ENCODE data around the gene TEX2. TPM values are rescaled to one million over a fixed set of nuclear protein-coding genes. Genes with fewer than 3 reads are reported as not detected.

The TEX2 gene
- total and polyA plus RNA-seq, 5 donors = 21.4 to 56.8 (median 43.8) TPM

- Histone ChIP-seq H3K27me3 (ENCODE audit: control insufficient read depth, insufficient read depth) (no peaks in the 10 kb centered on the region), H3K9me3 (ENCODE audit: control insufficient read depth, low read length) (no peaks in the 10 kb centered on the region), H3K4me3 (ENCODE audit: low read length) (no peak overlapping the region), H3K4me1 (ENCODE audit: control insufficient read depth, insufficient read depth, low read length) (no peaks in the 10 kb centered on the region), H3K27ac (ENCODE audit: low read length) (no peak overlapping the region)
- intact Hi-C loops (cut with DNase I) = loop anchor here in 2 of 4 donors (10.0 kb wide), 2 partner anchors 65 to 115 kb away; no protein-coding TSS in a partner anchor
- DNase-seq = no peak
- 63% methylated on average over 7 of the region's 7 CpGs for WGBS
- peak; percentile 46 to 59 for ATAC-seq
These were observed 6.9 kb upstream of the TEX2 start for GRCh38 chr17:64269687-64270649.

- DNase-seq = no peak
- H3K9me3 ChIP-seq (ENCODE audit: control insufficient read depth, low read length) = no peaks in the 10 kb centered on the region
- 64% methylated on average over 3 of the region's 3 CpGs for WGBS
- intact Hi-C loops (cut with DNase I) = loop anchor here in 3 of 4 donors (5.0 to 10.0 kb wide), 3 partner anchors 110 to 118 kb away; no protein-coding TSS in a partner anchor
- H3K27ac ChIP-seq (ENCODE audit: low read length) = no peak overlapping the region
- ATAC-seq = no peak
- H3K4me1 ChIP-seq (ENCODE audit: control insufficient read depth, insufficient read depth, low read length) = peaks cover 7% of the 10 kb centered on the region
- no peak overlapping the region for H3K4me3 ChIP-seq (ENCODE audit: low read length)
- no peaks in the 10 kb centered on the region for H3K27me3 ChIP-seq (ENCODE audit: control insufficient read depth, insufficient read depth)
These were observed 1.8 kb upstream of the TEX2 start for GRCh38 chr17:64264891-64265290.

- no peaks in the 10 kb centered on the region for H3K9me3 ChIP-seq (ENCODE audit: control insufficient read depth, low read length)
- peak overlapping the region; percentile 88 for H3K4me3 ChIP-seq (ENCODE audit: low read length)
- WGBS = under 1% methylated on average over 59 of the region's 59 CpGs
- H3K4me1 ChIP-seq (ENCODE audit: control insufficient read depth, insufficient read depth, low read length) = peaks cover 7% of the 10 kb centered on the region
- peak; percentile 60 to 66 for ATAC-seq
- peak overlapping the region; percentile 88 for H3K27ac ChIP-seq (ENCODE audit: low read length)
- H3K27me3 ChIP-seq (ENCODE audit: control insufficient read depth, insufficient read depth) = no peaks in the 10 kb centered on the region
- peak; percentile 60 to 78 (median 77) for DNase-seq
- intact Hi-C loops (cut with DNase I) = loop anchor here in 3 of 4 donors (5.0 to 10.0 kb wide), 3 partner anchors 108 to 115 kb away; no protein-coding TSS in a partner anchor
These were observed 661 bp downstream of the TEX2 start for GRCh38 chr17:64262198-64262999.

- intact Hi-C loops (cut with DNase I) = loop anchor here in 3 of 4 donors (5.0 to 10.0 kb wide), 3 partner anchors 107 to 114 kb away; no protein-coding TSS in a partner anchor
- no peaks in the 10 kb centered on the region for H3K9me3 ChIP-seq (ENCODE audit: control insufficient read depth, low read length)
- ATAC-seq (no peak), DNase-seq (no peak)
- no peaks in the 10 kb centered on the region for H3K27me3 ChIP-seq (ENCODE audit: control insufficient read depth, insufficient read depth)
- H3K4me1 ChIP-seq (ENCODE audit: control insufficient read depth, insufficient read depth, low read length) = peaks cover 11% of the 10 kb centered on the region
- H3K27ac ChIP-seq (ENCODE audit: low read length) = peak overlapping the region; percentile 88
- WGBS = 60% methylated on average over 6 of the region's 6 CpGs
- H3K4me3 ChIP-seq (ENCODE audit: low read length) = peak overlapping the region; percentile 88
These were observed 1.5 kb downstream of the TEX2 start for GRCh38 chr17:64261417-64262145.

GRCh38 chr17:64260886-64261285 lies 2.2 kb downstream of the TEX2 start:
- DNase-seq = no peak
- H3K27ac ChIP-seq (ENCODE audit: low read length) = no peak overlapping the region
- no peak overlapping the region for H3K4me3 ChIP-seq (ENCODE audit: low read length)
- ATAC-seq = no peak
- no peaks in the 10 kb centered on the region for H3K27me3 ChIP-seq (ENCODE audit: control insufficient read depth, insufficient read depth)
- intact Hi-C loops (cut with DNase I) = loop anchor here in 3 of 4 donors (5.0 to 10.0 kb wide), 3 partner anchors 106 to 114 kb away; no protein-coding TSS in a partner anchor
- H3K4me1 ChIP-seq (ENCODE audit: control insufficient read depth, insufficient read depth, low read length) = peaks cover 13% of the 10 kb centered on the region
- H3K9me3 ChIP-seq (ENCODE audit: control insufficient read depth, low read length) = no peaks in the 10 kb centered on the region
- WGBS = 62% methylated on average over 1 of the region's 1 CpG

- Histone ChIP-seq H3K27ac (ENCODE audit: low read length) (no peak overlapping the region), H3K4me3 (ENCODE audit: low read length) (no peak overlapping the region), H3K27me3 (ENCODE audit: control insufficient read depth, insufficient read depth) (no peaks in the 10 kb centered on the region), H3K4me1 (ENCODE audit: control insufficient read depth, insufficient read depth, low read length) (peaks cover 14% of the 10 kb centered on the region), H3K9me3 (ENCODE audit: control insufficient read depth, low read length) (no peaks in the 10 kb centered on the region)
- WGBS = 56% methylated on average over 3 of the region's 3 CpGs
- ATAC-seq = no peak
- intact Hi-C loops (cut with DNase I) = loop anchor here in 3 of 4 donors (5.0 to 10.0 kb wide), 3 partner anchors 105 to 113 kb away; no protein-coding TSS in a partner anchor
- DNase-seq = no peak
These were observed 3.1 kb downstream of the TEX2 start for GRCh38 chr17:64259922-64260321.

- no peak for DNase-seq
- no peaks in the 10 kb centered on the region for H3K27me3 ChIP-seq (ENCODE audit: control insufficient read depth, insufficient read depth)
- no peak overlapping the region for H3K27ac ChIP-seq (ENCODE audit: low read length)
- intact Hi-C loops (cut with DNase I) = no loop called here
- ATAC-seq = no peak
- 84% methylated on average over 3 of the region's 3 CpGs for WGBS
- H3K9me3 ChIP-seq (ENCODE audit: control insufficient read depth, low read length) = no peaks in the 10 kb centered on the region
- H3K4me3 ChIP-seq (ENCODE audit: low read length) = no peak overlapping the region
- H3K4me1 ChIP-seq (ENCODE audit: control insufficient read depth, insufficient read depth, low read length) = peaks cover 14% of the 10 kb centered on the region
These were observed 3.6 kb downstream of the TEX2 start for GRCh38 chr17:64259426-64259825.

GRCh38 chr17:64256913-64257807 lies 5.9 kb downstream of the TEX2 start:
- intact Hi-C loops (cut with DNase I) = no loop called here
- H3K27ac ChIP-seq (ENCODE audit: low read length) = no peak overlapping the region
- WGBS = 65% methylated on average over 9 of the region's 9 CpGs
- H3K27me3 ChIP-seq (ENCODE audit: control insufficient read depth, insufficient read depth) = no peaks in the 10 kb centered on the region
- ATAC-seq (no peak), DNase-seq (no peak)
- H3K9me3 ChIP-seq (ENCODE audit: control insufficient read depth, low read length) = no peaks in the 10 kb centered on the region
- H3K4me1 ChIP-seq (ENCODE audit: control insufficient read depth, insufficient read depth, low read length) = peaks cover 14% of the 10 kb centered on the region
- no peak overlapping the region for H3K4me3 ChIP-seq (ENCODE audit: low read length)

GRCh38 chr17:64255764-64256163 lies 7.3 kb downstream of the TEX2 start:
- no peak for ATAC-seq
- no peaks in the 10 kb centered on the region for H3K9me3 ChIP-seq (ENCODE audit: control insufficient read depth, low read length)
- H3K4me1 ChIP-seq (ENCODE audit: control insufficient read depth, insufficient read depth, low read length) = peaks cover 13% of the 10 kb centered on the region
- intact Hi-C loops (cut with DNase I) = no loop called here
- WGBS = 96% methylated on average over 6 of the region's 6 CpGs
- no peak overlapping the region for H3K27ac ChIP-seq (ENCODE audit: low read length)
- H3K27me3 ChIP-seq (ENCODE audit: control insufficient read depth, insufficient read depth) = no peaks in the 10 kb centered on the region
- H3K4me3 ChIP-seq (ENCODE audit: low read length) = no peak overlapping the region
- no peak for DNase-seq

All from right cardiac atrium (tissue), 5 donors.